Measurements from ENCODE around the gene TMEM214.

Gene TMEM214

GRCh38 chr2:27007416-27008374 lies 25.1 kb upstream of the TMEM214 start:
- no peak for TF ChIP-seq CTCF (IDR thresholded peaks at IDR 0.05; ENCODE audit: low read depth, low read length, missing control alignments)
- in situ Hi-C loops (cut with HindIII; ENCODE audit: low sequenced_read_pairs): no loop called here
- no peak overlapping the region for H3K4me3 ChIP-seq (ENCODE audit: low read depth, low read length)
- DNase-seq (ENCODE audit: low read depth): no peak

GRCh38 chr2:27008678-27009077 lies 24.1 kb upstream of the TMEM214 start:
- DNase-seq (ENCODE audit: low read depth): no peak
- no peak for TF ChIP-seq CTCF (IDR thresholded peaks at IDR 0.05; ENCODE audit: low read depth, low read length, missing control alignments)
- H3K4me3 ChIP-seq (ENCODE audit: low read depth, low read length): no peak overlapping the region
- in situ Hi-C loops (cut with HindIII; ENCODE audit: low sequenced_read_pairs): no loop called here

- TF ChIP-seq CTCF (IDR thresholded peaks at IDR 0.05; ENCODE audit: low read depth, low read length, missing control alignments): no peak
- no peak for DNase-seq (ENCODE audit: low read depth)
- no peak overlapping the region for H3K4me3 ChIP-seq (ENCODE audit: low read depth, low read length)
- in situ Hi-C loops (cut with HindIII; ENCODE audit: low sequenced_read_pairs): no loop called here
These were observed 23.7 kb upstream of the TMEM214 start for GRCh38 chr2:27009083-27009482.

GRCh38 chr2:27009716-27010115 lies 23.0 kb upstream of the TMEM214 start:
- no peak for TF ChIP-seq CTCF (IDR thresholded peaks at IDR 0.05; ENCODE audit: low read depth, low read length, missing control alignments)
- H3K4me3 ChIP-seq (ENCODE audit: low read depth, low read length): no peak overlapping the region
- no peak for DNase-seq (ENCODE audit: low read depth)
- in situ Hi-C loops (cut with HindIII; ENCODE audit: low sequenced_read_pairs): no loop called here

- no peak overlapping the region for H3K4me3 ChIP-seq (ENCODE audit: low read depth, low read length)
- no peak for TF ChIP-seq CTCF (IDR thresholded peaks at IDR 0.05; ENCODE audit: low read depth, low read length, missing control alignments)
- no peak for DNase-seq (ENCODE audit: low read depth)
- in situ Hi-C loops (cut with HindIII; ENCODE audit: low sequenced_read_pairs): no loop called here
These were observed 22.6 kb upstream of the TMEM214 start for GRCh38 chr2:27010139-27010538.

GRCh38 chr2:27013738-27014137 lies 19.0 kb upstream of the TMEM214 start:
- no peak for TF ChIP-seq CTCF (IDR thresholded peaks at IDR 0.05; ENCODE audit: low read depth, low read length, missing control alignments)
- DNase-seq (ENCODE audit: low read depth): no peak
- in situ Hi-C loops (cut with HindIII; ENCODE audit: low sequenced_read_pairs): no loop called here
- no peak overlapping the region for H3K4me3 ChIP-seq (ENCODE audit: low read depth, low read length)

All from astrocyte of the cerebellum (primary cell).